Measurements from ENCODE around the gene PCDHGA1. TPM values are rescaled to one million over a fixed set of nuclear protein-coding genes. Genes with fewer than 3 reads are reported as not detected.

The PCDHGA1 gene
- total RNA-seq, 4 donors from 2014 or later, result 0.65 to 0.97 (median 0.71) TPM

DNA sequence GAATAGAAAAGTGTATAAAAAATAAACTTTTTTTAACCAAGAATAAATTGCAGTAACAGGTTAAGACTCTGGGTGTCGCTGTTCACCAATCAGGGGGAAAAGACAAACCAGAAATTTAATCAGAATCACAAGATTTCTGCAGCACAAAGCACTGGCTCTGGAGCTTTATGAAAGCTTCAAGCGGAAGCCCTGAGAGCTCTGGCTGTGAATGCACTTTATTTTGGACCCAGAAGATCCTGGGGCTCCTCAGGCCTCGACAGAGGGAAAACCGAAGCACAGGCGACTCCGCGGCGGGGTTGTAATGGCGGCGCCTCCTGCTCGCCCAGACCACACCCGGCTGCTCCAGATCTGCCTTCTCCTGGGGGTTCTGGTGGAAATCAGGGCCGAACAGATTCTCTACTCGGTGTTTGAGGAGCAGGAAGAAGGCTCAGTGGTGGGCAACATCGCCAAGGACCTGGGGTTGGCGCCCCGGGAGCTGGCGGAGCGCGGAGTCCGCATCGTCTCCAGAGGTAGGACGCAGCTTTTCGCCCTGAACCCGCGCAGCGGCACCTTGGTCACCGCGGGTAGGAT, 24.7 kb downstream of the PCDHGA1 start, which contains the start of gene PCDHGA4:
Gene PCDHGA4, plus strand, starts transcription at position 122 of the 570 bp plus-strand sequence. Its CDS starts 87 bp downstream, at position 209.
- intact Hi-C loops (cut with DNase I; ENCODE audit: low total_unique reads), result no loop called here
- in situ Hi-C loops (cut with MboI; ENCODE audit: low sequenced_read_pairs in 4 of 4), result no loop called here
- Histone ChIP-seq H3K27ac (peak within 1 kb of the TSS; percentile 39 to 59 (median 53)), H3K4me3 (peak within 1 kb of the TSS; percentile 35 to 58 (median 42)), H3K4me1 (peaks cover 0 to 6% of the 10 kb centered on the region in 2 donors), H3K9me3 (peaks cover 0 to 7% (median 3%) of the 10 kb centered on the region in 3 donors), H3K27me3 (peaks cover 0 to 26% (median 10%) of the 10 kb centered on the region in 3 donors), H3K36me3 (no peaks in the 10 kb centered on the region)
- peak in 4 of 5 experiments; percentile 34 to 65 (median 38) for TF ChIP-seq CTCF (IDR thresholded peaks at IDR 0.05 in 4 of 5, conservative IDR thresholded peaks at IDR 0.05 in 1 of 5)
- no peak for TF ChIP-seq POLR2A (IDR thresholded peaks at IDR 0.05)
- ATAC-seq (no peak), DNase-seq (no peak)

DNA sequence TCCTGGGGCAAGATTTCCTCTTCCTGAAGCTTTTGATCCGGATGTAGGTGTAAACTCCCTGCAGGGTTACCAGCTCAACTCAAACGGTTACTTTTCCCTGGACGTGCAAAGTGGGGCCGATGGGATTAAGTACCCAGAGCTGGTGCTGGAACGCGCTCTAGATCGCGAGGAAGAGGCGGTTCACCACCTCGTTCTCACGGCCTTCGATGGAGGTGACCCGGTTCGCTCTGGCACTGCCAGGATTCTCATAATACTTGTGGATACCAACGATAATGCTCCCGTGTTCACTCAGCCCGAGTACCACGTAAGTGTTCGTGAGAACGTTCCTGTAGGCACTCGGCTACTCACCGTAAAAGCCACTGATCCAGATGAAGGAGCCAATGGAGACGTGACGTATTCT, 25.3 kb downstream of the PCDHGA1 start:
- DNase-seq (no peak), ATAC-seq (no peak)
- peak overlapping the region in 3 of 4 donors; percentile 35 to 58 (median 48) for H3K4me3 ChIP-seq
- in situ Hi-C loops (cut with MboI; ENCODE audit: low sequenced_read_pairs in 4 of 4), result no loop called here
- H3K36me3 ChIP-seq, result no peaks in the 10 kb centered on the region
- intact Hi-C loops (cut with DNase I; ENCODE audit: low total_unique reads), result no loop called here
- peaks cover 0 to 30% (median 15%) of the 10 kb centered on the region in 3 donors for H3K27me3 ChIP-seq
- no peak for TF ChIP-seq CTCF (IDR thresholded peaks at IDR 0.05 in 4 of 5, conservative IDR thresholded peaks at IDR 0.05 in 1 of 5)
- no peak for TF ChIP-seq POLR2A (IDR thresholded peaks at IDR 0.05)
- peaks cover 0 to 6% of the 10 kb centered on the region in 2 donors for H3K4me1 ChIP-seq
- H3K9me3 ChIP-seq, result peaks cover 0 to 12% (median 3%) of the 10 kb centered on the region in 3 donors
- no peak overlapping the region for H3K27ac ChIP-seq

DNA sequence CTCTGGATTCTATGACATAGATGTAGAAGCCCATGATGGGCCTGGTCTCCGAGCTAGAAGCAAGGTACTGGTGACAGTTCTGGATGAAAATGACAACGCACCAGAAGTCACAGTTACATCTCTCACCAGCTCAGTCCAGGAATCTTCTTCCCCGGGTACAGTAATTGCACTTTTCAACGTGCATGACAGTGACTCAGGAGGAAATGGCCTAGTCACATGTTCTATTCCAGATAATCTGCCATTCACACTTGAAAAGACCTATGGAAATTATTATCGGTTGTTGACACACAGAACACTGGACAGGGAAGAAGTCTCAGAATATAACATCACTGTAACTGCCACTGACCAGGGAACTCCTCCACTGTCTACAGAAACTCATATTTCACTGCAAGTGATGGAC, 25.8 kb downstream of the PCDHGA1 start:
- peaks cover 0 to 16% (median 3%) of the 10 kb centered on the region in 3 donors for H3K9me3 ChIP-seq
- TF ChIP-seq CTCF (IDR thresholded peaks at IDR 0.05 in 4 of 5, conservative IDR thresholded peaks at IDR 0.05 in 1 of 5) (no peak), POLR2A (IDR thresholded peaks at IDR 0.05) (no peak)

GRCh38 chr5:141356950-141357349, 26.6 kb downstream of the PCDHGA1 start:
- Histone ChIP-seq H3K9me3 (peaks cover 0 to 13% (median 6%) of the 10 kb centered on the region in 3 donors), H3K27me3 (peaks cover 0 to 35% (median 22%) of the 10 kb centered on the region in 3 donors), H3K4me3 (peak overlapping the region in 1 of 4 donors; percentile 10), H3K4me1 (peaks cover 0 to 6% of the 10 kb centered on the region in 2 donors), H3K36me3 (no peaks in the 10 kb centered on the region), H3K27ac (no peak overlapping the region)
- ATAC-seq (no peak), DNase-seq (no peak)
- in situ Hi-C loops (cut with MboI; ENCODE audit: low sequenced_read_pairs in 4 of 4) (no loop called here), intact Hi-C loops (cut with DNase I; ENCODE audit: low total_unique reads) (no loop called here)
- TF ChIP-seq CTCF (IDR thresholded peaks at IDR 0.05 in 4 of 5, conservative IDR thresholded peaks at IDR 0.05 in 1 of 5) (no peak), POLR2A (IDR thresholded peaks at IDR 0.05) (no peak)

More for the DNA sequence above, 25.8 kb downstream of the PCDHGA1 start:
- intact Hi-C loops (cut with DNase I; ENCODE audit: low total_unique reads), result no loop called here
- Histone ChIP-seq H3K27ac (no peak overlapping the region), H3K36me3 (no peaks in the 10 kb centered on the region), H3K4me1 (peaks cover 0 to 6% of the 10 kb centered on the region in 2 donors), H3K27me3 (peaks cover 0 to 35% (median 17%) of the 10 kb centered on the region in 3 donors), H3K4me3 (peak overlapping the region in 1 of 4 donors; percentile 35)
- in situ Hi-C loops (cut with MboI; ENCODE audit: low sequenced_read_pairs in 4 of 4), result no loop called here
- no peak for DNase-seq
- ATAC-seq, result no peak
